IPS-18a (cell line): ENCODE measurements around the gene CDC42EP3.

Experiments
- H3K27ac ChIP-seq: one replicate; pipeline ENCODE4 v1.5.1; 2013; ENCODE audit warnings: low read length
- H3K27me3 ChIP-seq: one replicate; pipeline ENCODE4 v1.6.1; 2013; ENCODE audit warnings: mild to moderate bottlenecking, low read length; ENCODE audit not compliant: control insufficient read depth, insufficient read depth
- H3K36me3 ChIP-seq: one replicate; pipeline ENCODE4 v1.6.1; 2013; ENCODE audit warnings: low read depth, low read length; ENCODE audit not compliant: control insufficient read depth
- H3K4me1 ChIP-seq: one replicate; pipeline ENCODE4 v1.6.1; 2013; ENCODE audit warnings: low read depth, low read length; ENCODE audit not compliant: control insufficient read depth
- H3K4me3 ChIP-seq: one replicate; pipeline ENCODE4 v1.5.1; 2013; ENCODE audit warnings: low read length
- H3K9ac ChIP-seq: one replicate; pipeline ENCODE4 v1.6.1; 2013; ENCODE audit warnings: mild to moderate bottlenecking, low read length, moderate library complexity
- H3K9me3 ChIP-seq: one replicate; pipeline ENCODE4 v1.6.1; 2013; ENCODE audit warnings: low read depth, low read length; ENCODE audit not compliant: control insufficient read depth

CDC42EP3 gene

GRCh38 chr2:37665604-37666362, 5.7 kb downstream of the CDC42EP3 start:
- H3K36me3 ChIP-seq, result no peaks in the 10 kb centered on the region
- peaks cover 4% of the 10 kb centered on the region for H3K27me3 ChIP-seq
- peaks cover 23% of the 10 kb centered on the region for H3K4me1 ChIP-seq
- no peak overlapping the region for H3K4me3 ChIP-seq
- no peak overlapping the region for H3K9ac ChIP-seq
- H3K27ac ChIP-seq, result no peak overlapping the region
- no peaks in the 10 kb centered on the region for H3K9me3 ChIP-seq

- H3K27ac ChIP-seq, result no peak overlapping the region
- peaks cover 24% of the 10 kb centered on the region for H3K4me1 ChIP-seq
- H3K27me3 ChIP-seq, result no peaks in the 10 kb centered on the region
- no peak overlapping the region for H3K4me3 ChIP-seq
- no peak overlapping the region for H3K9ac ChIP-seq
- H3K9me3 ChIP-seq, result no peaks in the 10 kb centered on the region
- H3K36me3 ChIP-seq, result no peaks in the 10 kb centered on the region
Observed at GRCh38 chr2:37665043-37665442, 6.4 kb downstream of the CDC42EP3 start.

GRCh38 chr2:37664231-37664643, 7.2 kb downstream of the CDC42EP3 start:
- H3K36me3 ChIP-seq, result no peaks in the 10 kb centered on the region
- H3K9ac ChIP-seq, result no peak overlapping the region
- H3K4me3 ChIP-seq, result no peak overlapping the region
- peaks cover 25% of the 10 kb centered on the region for H3K4me1 ChIP-seq
- H3K9me3 ChIP-seq, result no peaks in the 10 kb centered on the region
- no peak overlapping the region for H3K27ac ChIP-seq
- no peaks in the 10 kb centered on the region for H3K27me3 ChIP-seq

GRCh38 chr2:37663390-37663789, 8.1 kb downstream of the CDC42EP3 start:
- no peaks in the 10 kb centered on the region for H3K36me3 ChIP-seq
- no peaks in the 10 kb centered on the region for H3K27me3 ChIP-seq
- H3K9me3 ChIP-seq, result no peaks in the 10 kb centered on the region
- no peak overlapping the region for H3K27ac ChIP-seq
- peaks cover 31% of the 10 kb centered on the region for H3K4me1 ChIP-seq
- H3K4me3 ChIP-seq, result no peak overlapping the region
- no peak overlapping the region for H3K9ac ChIP-seq

GRCh38 chr2:37659723-37660122, 11.7 kb downstream of the CDC42EP3 start:
- Histone ChIP-seq H3K36me3 (no peaks in the 10 kb centered on the region), H3K27ac (no peak overlapping the region), H3K9me3 (no peaks in the 10 kb centered on the region), H3K4me1 (peaks cover 57% of the 10 kb centered on the region), H3K4me3 (no peak overlapping the region), H3K9ac (no peak overlapping the region), H3K27me3 (peaks cover 7% of the 10 kb centered on the region)

- Histone ChIP-seq H3K27ac (no peak overlapping the region), H3K36me3 (no peaks in the 10 kb centered on the region), H3K4me1 (peaks cover 68% of the 10 kb centered on the region)
Observed at GRCh38 chr2:37658682-37659081, 12.8 kb downstream of the CDC42EP3 start.

GRCh38 chr2:37657471-37657870, 14.0 kb downstream of the CDC42EP3 start:
- H3K4me1 ChIP-seq, result peaks cover 75% of the 10 kb centered on the region
- no peak overlapping the region for H3K9ac ChIP-seq
- peak overlapping the region; percentile 29 for H3K4me3 ChIP-seq
- H3K9me3 ChIP-seq, result no peaks in the 10 kb centered on the region
- H3K27ac ChIP-seq, result peak overlapping the region; percentile 19
- H3K27me3 ChIP-seq, result peaks cover 7% of the 10 kb centered on the region
- no peaks in the 10 kb centered on the region for H3K36me3 ChIP-seq

More at GRCh38 chr2:37658682-37659081, 12.8 kb downstream of the CDC42EP3 start:
- Histone ChIP-seq H3K9me3 (no peaks in the 10 kb centered on the region), H3K4me3 (no peak overlapping the region), H3K27me3 (peaks cover 7% of the 10 kb centered on the region), H3K9ac (no peak overlapping the region)

- Histone ChIP-seq H3K36me3 (no peaks in the 10 kb centered on the region), H3K4me3 (peak overlapping the region; percentile 29), H3K27ac (peak overlapping the region; percentile 19), H3K9ac (no peak overlapping the region), H3K9me3 (no peaks in the 10 kb centered on the region), H3K4me1 (peaks cover 72% of the 10 kb centered on the region), H3K27me3 (peaks cover 7% of the 10 kb centered on the region)
Observed at GRCh38 chr2:37656512-37657423, 14.7 kb downstream of the CDC42EP3 start.

GRCh38 chr2:37654932-37655841, 16.3 kb downstream of the CDC42EP3 start:
- Histone ChIP-seq H3K9ac (no peak overlapping the region), H3K27ac (no peak overlapping the region), H3K4me1 (peaks cover 71% of the 10 kb centered on the region), H3K27me3 (peaks cover 7% of the 10 kb centered on the region), H3K4me3 (peak overlapping the region; percentile 41), H3K36me3 (no peaks in the 10 kb centered on the region), H3K9me3 (no peaks in the 10 kb centered on the region)

GRCh38 chr2:37654419-37654818, 17.0 kb downstream of the CDC42EP3 start:
- H3K36me3 ChIP-seq, result no peaks in the 10 kb centered on the region
- no peak overlapping the region for H3K9ac ChIP-seq
- peak overlapping the region; percentile 41 for H3K4me3 ChIP-seq
- H3K27ac ChIP-seq, result no peak overlapping the region
- H3K9me3 ChIP-seq, result no peaks in the 10 kb centered on the region
- H3K4me1 ChIP-seq, result peaks cover 63% of the 10 kb centered on the region
- peaks cover 7% of the 10 kb centered on the region for H3K27me3 ChIP-seq
